HL-60/S4 treated with phorbol 12-myristate 13-acetate at 8.2 ng/mL for 4 days and 3 days (cell line): ENCODE results near the gene PFDN1.
"Not testable (repeated sequence)": the region's sequence is repeated elsewhere in the genome, so short reads cannot be mapped to it uniquely, and the experiment has no call there.

Source experiments
- in situ Hi-C: fragments of 300-500 bp; cut with MboI; formaldehyde crosslinking; loops from 2 replicates; pipeline ENCODE4 v1.15.0; 2022; ENCODE audit warnings: low sequenced_read_pairs

The PFDN1 gene

GRCh38 chr5:140220032-140220697 lies 82.7 kb downstream of the PFDN1 start:
- in situ Hi-C loops, result no loop called here

DNA sequence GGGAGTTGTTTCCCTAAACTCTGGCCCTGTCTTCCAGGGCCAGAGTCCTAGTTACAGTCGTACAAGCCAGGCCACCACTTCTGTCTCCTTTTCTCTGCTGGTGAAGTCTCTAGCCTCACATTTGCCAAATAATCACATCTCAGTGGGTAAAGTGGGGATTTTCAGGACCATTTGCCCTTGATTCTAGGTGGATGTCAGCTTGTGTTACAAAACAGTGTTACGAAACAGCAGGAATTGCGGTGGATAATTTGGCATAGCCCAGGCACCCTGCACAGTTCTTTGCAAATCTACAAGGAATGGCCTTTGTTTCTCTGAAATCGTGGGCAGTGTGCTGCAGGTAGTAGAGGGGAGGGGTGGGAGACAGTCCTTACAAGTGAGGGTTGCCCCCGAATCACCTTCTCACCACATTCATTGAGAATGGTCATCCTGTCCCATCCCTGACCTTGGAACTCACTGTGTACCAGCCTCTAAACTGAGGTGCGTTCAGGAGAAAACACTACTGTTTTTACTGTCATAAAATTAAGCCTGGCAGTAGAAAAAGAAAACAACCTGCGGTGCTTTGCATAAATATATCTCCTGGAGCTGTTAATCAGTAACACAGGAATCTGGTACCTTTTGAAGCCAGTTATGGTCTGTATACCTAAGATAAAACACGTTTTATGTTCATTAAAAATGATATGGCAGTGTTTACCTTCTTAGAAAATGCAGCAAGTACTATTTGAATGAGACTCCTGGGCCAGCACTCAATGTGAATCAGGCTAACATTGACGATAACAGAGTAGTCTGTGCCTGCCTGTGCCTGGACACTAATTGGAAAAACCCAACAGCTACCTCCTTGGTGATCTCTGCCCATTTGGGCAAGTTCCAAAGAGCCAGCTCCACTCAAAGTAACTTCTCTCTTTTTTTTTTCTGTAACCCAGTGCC lies 83.6 kb downstream of the PFDN1 start:
- in situ Hi-C loops, result no loop called here

- in situ Hi-C loops, result no loop called here
These were observed 85.4 kb downstream of the PFDN1 start for GRCh38 chr5:140217299-140218026.

- in situ Hi-C loops, result no loop called here
These were observed 86.3 kb downstream of the PFDN1 start for GRCh38 chr5:140216478-140217074.

DNA sequence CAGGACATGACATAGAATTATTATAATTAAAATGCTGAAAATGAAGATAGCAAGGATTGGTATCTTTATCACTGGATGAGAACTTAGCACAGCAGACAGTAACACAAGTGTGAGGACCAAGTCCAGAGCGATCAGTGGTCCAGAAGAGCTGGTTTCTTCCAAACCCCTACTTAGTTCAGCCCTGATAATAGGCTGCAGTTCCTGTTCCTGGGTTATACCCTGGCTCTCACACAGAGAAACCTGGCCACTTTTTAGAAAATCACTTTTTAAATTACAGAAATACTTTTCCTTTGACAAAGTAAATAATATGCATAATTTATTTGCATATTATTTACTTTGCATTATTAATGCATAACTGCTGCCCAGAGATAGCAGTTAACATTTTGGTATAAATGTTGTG lies 87.6 kb downstream of the PFDN1 start:
- in situ Hi-C loops, result no loop called here

DNA sequence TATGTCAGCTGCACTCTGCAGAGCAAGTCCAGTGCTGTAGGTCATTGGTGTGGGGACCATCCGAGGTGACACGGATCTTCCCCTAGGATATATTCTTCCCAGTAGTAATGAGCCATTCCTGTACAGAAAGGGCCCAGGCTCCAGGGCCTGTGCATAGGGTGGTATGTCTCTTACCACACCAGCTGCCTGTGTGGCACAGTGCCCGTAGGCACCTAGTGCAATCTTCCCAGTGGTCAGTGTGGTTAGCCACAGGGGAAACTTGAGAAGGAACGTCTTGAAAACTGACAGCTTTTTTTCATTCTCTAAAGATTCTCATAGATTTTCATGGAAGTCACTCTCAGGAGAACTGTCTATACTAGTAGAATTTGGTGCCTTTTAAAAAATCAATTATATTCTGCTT lies 88.1 kb downstream of the PFDN1 start:
- in situ Hi-C loops, result no loop called here

- in situ Hi-C loops, result no loop called here
These were observed 89.4 kb downstream of the PFDN1 start for GRCh38 chr5:140213370-140213983.

DNA sequence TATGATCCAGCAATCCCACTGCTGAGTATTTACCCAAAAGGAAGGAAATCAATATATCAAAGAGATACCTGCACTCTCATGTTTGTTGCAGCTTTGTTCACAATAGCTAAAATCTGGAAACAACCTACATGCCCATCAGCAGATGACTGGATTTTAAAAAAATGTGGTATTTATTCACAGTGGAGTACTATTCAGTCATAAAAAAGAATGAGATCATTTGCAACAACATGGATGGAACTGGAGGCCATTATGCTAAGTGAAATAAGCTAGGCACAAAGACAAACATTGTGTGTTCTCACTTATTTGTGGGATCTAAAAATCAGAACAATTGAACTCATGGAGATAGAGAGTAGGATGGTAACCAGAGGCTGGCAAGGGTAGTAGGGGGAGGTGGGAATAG lies 94.8 kb downstream of the PFDN1 start:
- in situ Hi-C loops, result no loop called here

GRCh38 chr5:140207250-140207964 lies 95.5 kb downstream of the PFDN1 start:
- in situ Hi-C loops, result no loop called here

DNA sequence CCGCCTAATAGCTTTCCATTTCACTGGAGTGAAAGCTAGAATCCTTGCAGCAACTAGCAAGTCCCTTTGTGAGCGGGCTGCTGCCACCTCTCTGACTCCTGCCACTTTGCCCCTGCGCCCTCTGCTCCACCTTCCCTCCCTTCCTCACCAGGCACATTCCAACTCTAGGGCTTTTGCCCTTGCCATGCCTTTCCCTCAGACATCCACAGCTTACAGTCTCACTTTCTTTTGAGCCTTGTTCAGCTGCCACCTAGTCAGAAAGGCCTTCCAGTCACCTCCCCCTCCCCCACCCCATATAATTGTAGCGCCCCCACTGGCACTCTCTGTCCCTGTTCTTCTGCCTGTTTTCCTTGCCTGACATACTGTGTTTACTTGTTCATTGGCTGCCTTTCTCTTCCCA lies 96.9 kb downstream of the PFDN1 start:
- in situ Hi-C loops, result no loop called here

GRCh38 chr5:140205216-140205615 lies 97.7 kb downstream of the PFDN1 start:
- in situ Hi-C loops, result no loop called here

GRCh38 chr5:140202610-140203009 lies 100.3 kb downstream of the PFDN1 start:
- in situ Hi-C loops, result no loop called here

GRCh38 chr5:140202078-140202477 lies 100.8 kb downstream of the PFDN1 start:
- in situ Hi-C loops, result no loop called here

DNA sequence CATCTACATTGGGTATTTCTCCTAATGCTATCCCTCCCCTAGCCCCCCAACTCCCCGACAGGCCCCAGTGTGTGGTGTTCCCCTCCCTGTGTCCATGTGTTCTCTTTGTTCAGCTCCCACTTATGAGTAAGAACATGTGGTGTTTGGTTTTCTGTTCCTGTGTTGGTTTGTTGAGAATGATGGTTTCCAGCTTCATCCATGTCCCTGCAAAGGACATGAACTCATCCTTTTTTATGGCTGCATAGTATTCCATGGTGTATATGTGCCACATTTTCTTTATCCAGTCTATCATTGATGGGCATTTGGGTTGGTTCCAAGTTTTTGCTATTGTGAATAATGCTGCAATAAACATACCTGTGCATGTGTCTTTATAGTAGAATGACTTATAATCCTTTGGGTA lies 104.0 kb downstream of the PFDN1 start:
- in situ Hi-C loops, result not testable (repeated sequence)

- in situ Hi-C loops, result no loop called here
These were observed 105.9 kb downstream of the PFDN1 start for GRCh38 chr5:140197023-140197422.

GRCh38 chr5:140196115-140196814 lies 106.6 kb downstream of the PFDN1 start:
- in situ Hi-C loops, result no loop called here
